Heart left ventricle (tissue), 16 donors: ENCODE measurements around the gene IFI16. TPM values are rescaled to one million over a fixed set of nuclear protein-coding genes. Genes with fewer than 3 reads are reported as not detected.

Experiments
- ATAC-seq, 4 donors: fragments of 200-7000 bp; cut with Tn5 transposase; one replicate each; pipeline ENCODE4 v1.9.1; 2020 to 2022; ENCODE audit warnings: moderate library complexity in 4 of 4, mild to moderate bottlenecking in 3 of 4, moderate number of reproducible peaks in 1 of 4
- DNase-seq, 5 donors: peaks; one replicate each; pipeline ENCODE4 v3.0.0-alpha.2; 2020
- H3K27ac ChIP-seq, 12 donors: fragments of 200-600 bp; sonication (generic) in 4 of 12; one replicate each; pipeline versions ENCODE4 v1.5.0 to v1.8.0; 2016 to 2022; ENCODE audit warnings: mild to moderate bottlenecking in 2 of 12
- H3K27me3 ChIP-seq, 9 donors: fragments of 200-600 bp; sonication (generic) in 2 of 9; one replicate each; pipeline versions ENCODE4 v1.5.1 to v1.8.0; 2016 to 2022; ENCODE audit warnings: mild to moderate bottlenecking in 3 of 9
- H3K36me3 ChIP-seq, 9 donors: fragments of 200-600 bp; sonication (generic) in 2 of 9; one replicate each; pipeline versions ENCODE4 v1.5.0 to v1.8.0; 2018 to 2022; ENCODE audit warnings: mild to moderate bottlenecking in 2 of 9
- H3K4me1 ChIP-seq, 12 donors: fragments of 200-600 bp; sonication (generic) in 4 of 12; one replicate each; pipeline versions ENCODE4 v1.5.0 to v1.8.0; 2016 to 2022; ENCODE audit warnings: mild to moderate bottlenecking in 3 of 12
- H3K4me3 ChIP-seq, 12 donors: fragments of 200-600 bp; sonication (generic) in 4 of 12; one replicate each; pipeline versions ENCODE4 v1.5.0 to v1.8.0; 2017 to 2022; ENCODE audit warnings: mild to moderate bottlenecking in 9 of 12, moderate library complexity in 4 of 12
- H3K9me3 ChIP-seq, 12 donors: fragments of 200-600 bp; sonication (generic) in 4 of 12; one replicate each; pipeline versions ENCODE4 v1.5.0 to v1.8.0; 2016 to 2022; ENCODE audit warnings: mild to moderate bottlenecking in 1 of 12
- POLR2A ChIP-seq, 2 donors: fragments of 450-650 bp; IDR thresholded peaks; one replicate each; pipeline ENCODE4 v1.6.1; 2017; ENCODE audit warnings: antibody characterized with exemption in 2 of 2, mild to moderate bottlenecking in 2 of 2, moderate library complexity in 2 of 2
- WGBS, 4 donors: extraction: QIAGEN DNeasy Blood & Tissue Kit in 2 of 4; methylation state at CpG; one replicate each; pipeline versions ENCODE4 v1.1.5 to v1.1.7; 2013 to 2018; 5-methylcytosine and 5-hydroxymethylcytosine counted together
- intact Hi-C, 10 donors: fragments of 100-400 bp; cut with DNase I; formaldehyde crosslinking; loops; one replicate each; pipeline versions ENCODE4 v1.11.1 to v1.14.2; 2022
- polyA plus RNA-seq, 2 donors: library from polyadenylated mRNA; stranded (reverse); fragments of 200-250 nt; gene quantifications; one replicate each; pipeline ENCODE4 v1.2.3, GENCODE V29; 2013
- total RNA-seq, 9 donors: library from RNA; depleted of rRNA in 2 of 9; stranded (reverse); fragments of >200 nt in 2 of 9; fragmentation: NEBNext Ultra II Directional in 3 of 9; extraction: Animal tissue kit (Norgen Biotek cat#: 25700) in 3 of 9; gene quantifications; one replicate each; pipeline versions ENCODE4 v1.1.0 to v1.2.4, GENCODE V29; 2016 to 2023
- TF ChIP-seq, protein P1 (sequence below), 12 donors: fragments of 200-600 bp; sonication (generic) in 4 of 12; IDR thresholded peaks; one replicate each; pipeline versions ENCODE4 v1.5.0 to v1.8.0; 2018 to 2022; ENCODE audit warnings: antibody characterized with exemption in 12 of 12, mild to moderate bottlenecking in 5 of 12
- donor health status: ischemic (EF 13 %, LVEDD 7.1; RV severe dilation, severe dysfunction).
- donor health status: healthy with polysubstance abuse.
- donor health status: DM: no; HTN: yes; CAD: no.
- donor health status: DM: no; HTN: no; CAD: no.
- donor health status: ischemic (EF 25% LVEDD 6.9; RV normal size, moderate dysfunction).
- donor health status: ischemic (EF 25% LVEDD 5.7; RV mildly dilated, moderate dysfunction).
- donor health status: healthy.
- donor health status: DM: yes; HTN: yes; CAD: no.
- donor health status: ischemic (EF 35%, LVEDD 5.7; RV mildly dilated, moderate dysfunction).
- donor health status: nonischemic (EF 11% LVEDD 7.7; RV severe dilation, severe dysfunction).
- donor health status: DM: yes; HTN: yes; CAD: no.
- donor health status: PGD.
- donor health status: ischemic (EF 29% LVEDD 5.4; RV normal size, mild dysfunction).
- donor health status: nonischemic (EF 23%, LVEDD 6.1; RV moderate dilation, normal function).

IFI16 gene
- total and polyA plus RNA-seq, 11 donors: 19.1 to 125 (median 24.8) TPM

DNA sequence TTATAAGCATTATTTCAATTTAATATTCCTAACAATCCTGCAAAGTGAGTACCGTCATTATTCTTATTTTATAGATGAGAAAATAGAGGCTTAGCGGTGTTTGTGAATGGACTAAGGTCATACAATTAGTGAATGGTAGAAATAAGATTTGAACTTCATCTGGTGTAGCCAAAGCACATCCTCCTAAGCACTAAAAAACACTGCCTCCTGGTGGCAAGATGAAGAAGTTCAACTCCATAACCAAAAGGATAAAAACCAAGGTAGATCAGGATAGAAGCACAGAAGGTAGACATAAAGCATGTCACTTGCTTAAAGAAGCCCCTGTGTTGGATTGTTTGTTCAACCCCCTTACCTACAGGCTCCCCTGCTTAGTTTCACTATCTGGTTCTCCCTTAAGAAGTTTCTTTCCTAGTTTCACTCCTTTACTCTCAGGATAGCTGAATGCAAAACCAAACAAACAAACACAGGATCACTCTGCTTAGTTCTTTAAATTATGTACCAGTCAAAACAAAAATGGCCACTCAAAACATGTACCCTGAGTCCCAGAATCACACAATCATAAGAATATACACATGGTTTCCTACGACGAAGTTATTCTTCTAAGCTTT lies 79.6 kb downstream of the IFI16 start:
- Histone ChIP-seq H3K9me3 (no peaks in the 10 kb centered on the region), H3K36me3 (no peaks in the 10 kb centered on the region), H3K4me1 (peaks cover 0 to 46% (median 0%) of the 10 kb centered on the region in 12 donors), H3K4me3 (no peak overlapping the region), H3K27ac (no peak overlapping the region), H3K27me3 (peaks cover 0 to 4% (median 0%) of the 10 kb centered on the region in 9 donors)
- no peak for TF ChIP-seq POLR2A (IDR thresholded peaks at IDR 0.05)
- TF ChIP-seq, protein P1, sequence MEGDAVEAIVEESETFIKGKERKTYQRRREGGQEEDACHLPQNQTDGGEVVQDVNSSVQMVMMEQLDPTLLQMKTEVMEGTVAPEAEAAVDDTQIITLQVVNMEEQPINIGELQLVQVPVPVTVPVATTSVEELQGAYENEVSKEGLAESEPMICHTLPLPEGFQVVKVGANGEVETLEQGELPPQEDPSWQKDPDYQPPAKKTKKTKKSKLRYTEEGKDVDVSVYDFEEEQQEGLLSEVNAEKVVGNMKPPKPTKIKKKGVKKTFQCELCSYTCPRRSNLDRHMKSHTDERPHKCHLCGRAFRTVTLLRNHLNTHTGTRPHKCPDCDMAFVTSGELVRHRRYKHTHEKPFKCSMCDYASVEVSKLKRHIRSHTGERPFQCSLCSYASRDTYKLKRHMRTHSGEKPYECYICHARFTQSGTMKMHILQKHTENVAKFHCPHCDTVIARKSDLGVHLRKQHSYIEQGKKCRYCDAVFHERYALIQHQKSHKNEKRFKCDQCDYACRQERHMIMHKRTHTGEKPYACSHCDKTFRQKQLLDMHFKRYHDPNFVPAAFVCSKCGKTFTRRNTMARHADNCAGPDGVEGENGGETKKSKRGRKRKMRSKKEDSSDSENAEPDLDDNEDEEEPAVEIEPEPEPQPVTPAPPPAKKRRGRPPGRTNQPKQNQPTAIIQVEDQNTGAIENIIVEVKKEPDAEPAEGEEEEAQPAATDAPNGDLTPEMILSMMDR (IDR thresholded peaks at IDR 0.05): peak in 11 of 12 donors; percentile 21 to 54 (median 45)
- ATAC-seq (no peak), DNase-seq (no peak)
- 78 to 84% (median 82%) methylated on average over 4 of the region's 4 CpGs for WGBS, 4 donors
- intact Hi-C loops: no loop called here

DNA sequence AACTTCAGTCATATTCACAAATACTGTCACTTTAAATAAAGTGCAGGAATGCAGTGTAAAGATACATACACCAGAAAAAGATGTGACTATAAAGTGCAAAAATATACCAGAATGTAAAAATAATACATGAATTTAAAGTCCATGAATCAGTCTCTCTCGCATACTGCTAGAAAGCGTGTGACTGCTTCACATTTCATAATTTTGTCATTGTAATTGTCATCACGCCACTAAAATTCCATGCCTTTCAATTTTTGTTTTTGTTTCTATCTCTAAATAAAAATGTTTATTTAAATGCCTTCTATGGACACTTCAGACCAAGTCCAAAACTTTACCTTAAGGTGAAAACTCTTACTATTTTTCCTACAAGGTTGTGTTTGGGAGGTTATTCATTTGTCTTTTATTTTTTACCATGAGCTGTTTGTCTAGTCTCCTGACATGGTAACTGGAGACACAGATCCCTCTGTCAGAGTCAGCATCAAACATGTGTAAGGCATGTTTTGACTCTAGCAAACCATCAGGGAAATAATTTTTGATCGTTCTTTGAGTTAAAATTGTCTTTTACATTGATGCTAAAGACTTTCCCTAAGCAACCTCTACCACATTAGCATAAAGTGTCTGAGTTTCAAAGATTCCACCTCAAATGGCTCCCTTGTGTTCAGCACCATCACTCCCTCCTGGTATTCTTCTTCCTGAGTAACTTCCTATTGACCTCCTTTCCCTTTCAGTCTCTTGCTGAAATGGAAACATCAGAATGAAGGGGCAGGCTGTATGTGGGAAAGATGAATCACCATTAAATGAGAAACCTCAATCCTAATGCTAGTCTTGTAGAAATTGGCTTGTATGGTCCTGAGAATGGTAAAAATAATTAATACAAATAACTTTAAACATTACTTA lies 80.8 kb downstream of the IFI16 start:
- Histone ChIP-seq H3K27ac (peak overlapping the region in 1 of 12 donors; percentile 62), H3K9me3 (no peaks in the 10 kb centered on the region), H3K4me1 (peaks cover 0 to 37% (median 0%) of the 10 kb centered on the region in 12 donors), H3K27me3 (peaks cover 0 to 4% (median 0%) of the 10 kb centered on the region in 9 donors), H3K4me3 (no peak overlapping the region), H3K36me3 (no peaks in the 10 kb centered on the region)
- intact Hi-C loops: no loop called here
- 83 to 89% (median 87%) methylated on average over 4 of the region's 4 CpGs for WGBS, 4 donors
- TF ChIP-seq, protein P1 (IDR thresholded peaks at IDR 0.05): no peak
- TF ChIP-seq POLR2A (IDR thresholded peaks at IDR 0.05): no peak
- DNase-seq (no peak), ATAC-seq (no peak)

DNA sequence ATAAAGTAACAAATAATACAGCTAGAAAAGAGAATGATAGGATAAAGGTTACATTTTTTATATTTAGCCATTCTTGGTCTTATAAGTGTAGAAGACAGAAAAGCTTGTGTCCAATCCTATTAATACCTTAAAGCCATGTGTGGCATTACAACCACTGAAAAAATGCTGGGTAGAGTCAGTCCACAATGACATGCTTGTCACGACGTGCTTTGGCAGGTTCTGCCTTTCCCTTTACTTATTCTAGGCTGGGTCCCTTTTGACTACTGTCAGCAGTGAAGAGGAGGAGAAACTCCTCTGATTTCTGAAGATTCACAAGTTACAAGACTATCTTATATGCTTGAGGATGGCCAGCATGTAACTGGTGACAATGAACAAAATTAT lies 81.5 kb downstream of the IFI16 start:
- peak overlapping the region in 1 of 12 donors; percentile 62 for H3K27ac ChIP-seq
- H3K9me3 ChIP-seq: no peaks in the 10 kb centered on the region
- H3K36me3 ChIP-seq: no peaks in the 10 kb centered on the region
- peaks cover 0 to 35% (median 0%) of the 10 kb centered on the region in 12 donors for H3K4me1 ChIP-seq
- H3K4me3 ChIP-seq: no peak overlapping the region
- TF ChIP-seq POLR2A (IDR thresholded peaks at IDR 0.05): no peak
- TF ChIP-seq, protein P1 (IDR thresholded peaks at IDR 0.05): no peak
- intact Hi-C loops: no loop called here
- WGBS, 4 donors: 57 to 73% (median 68%) methylated on average over 2 of the region's 2 CpGs
- peaks cover 0 to 4% (median 0%) of the 10 kb centered on the region in 9 donors for H3K27me3 ChIP-seq
- no peak for ATAC-seq
- DNase-seq: no peak

DNA sequence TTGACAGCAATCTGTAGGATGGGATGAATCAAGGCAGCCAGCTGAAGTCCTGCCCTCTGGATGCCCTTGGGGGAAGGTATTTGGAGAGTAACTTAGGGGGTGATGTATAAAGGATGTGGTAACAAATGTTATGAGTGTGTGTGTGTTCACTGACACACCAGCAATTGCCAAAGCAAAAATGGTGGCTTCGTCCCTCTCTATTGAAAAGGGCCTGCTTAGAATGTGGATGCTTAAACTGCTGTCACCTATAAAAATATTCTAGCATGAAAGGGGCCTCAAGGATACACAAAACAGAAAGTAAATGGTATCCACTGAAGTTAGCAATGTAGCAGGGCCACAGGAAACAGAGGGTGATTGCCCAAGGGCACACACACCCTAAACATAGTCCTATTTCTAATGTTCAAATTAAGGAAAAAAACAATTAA lies 81.9 kb downstream of the IFI16 start:
- H3K4me1 ChIP-seq: peaks cover 0 to 35% (median 0%) of the 10 kb centered on the region in 12 donors
- H3K9me3 ChIP-seq: no peaks in the 10 kb centered on the region
- ATAC-seq: no peak
- TF ChIP-seq, protein P1 (IDR thresholded peaks at IDR 0.05): no peak
- TF ChIP-seq POLR2A (IDR thresholded peaks at IDR 0.05): no peak
- H3K27me3 ChIP-seq: peaks cover 0 to 4% (median 0%) of the 10 kb centered on the region in 9 donors
- WGBS, 4 donors: 85 to 95% (median 90%) methylated on average over 1 of the region's 1 CpG
- intact Hi-C loops: no loop called here
- no peak for DNase-seq
- H3K27ac ChIP-seq: peak overlapping the region in 1 of 12 donors; percentile 62
- no peaks in the 10 kb centered on the region for H3K36me3 ChIP-seq
- no peak overlapping the region for H3K4me3 ChIP-seq
